ENCODE results near the gene CHAT.

DNA sequence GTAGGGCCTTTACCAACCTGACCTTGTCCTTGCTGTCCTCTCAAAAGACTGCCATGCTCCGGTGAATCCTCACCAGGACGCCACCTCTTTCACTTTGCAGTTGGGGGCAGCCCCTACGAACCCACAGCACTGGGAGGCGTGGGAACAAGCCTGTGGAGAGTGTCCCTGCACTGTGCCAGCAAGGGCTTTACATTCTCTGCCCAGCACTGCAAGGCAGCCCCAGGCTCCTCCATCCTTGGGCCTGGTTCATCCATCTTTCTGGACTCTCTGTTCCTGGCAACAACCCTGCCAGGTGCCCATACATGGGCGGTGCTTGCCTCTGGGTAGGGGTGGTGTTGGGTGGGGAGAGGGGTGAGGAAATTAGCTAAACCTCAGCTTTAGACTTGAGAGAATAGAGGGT is 1.4 kb downstream of the CHAT start:
- TF ChIP-seq CTCF (IDR thresholded peaks at IDR 0.05) (no peak), POLR2A (IDR thresholded peaks at IDR 0.05) (no peak)

Data from adrenal gland (tissue), 5 donors.